ENCODE measurements around the gene MLX. TPM values are rescaled to one million over a fixed set of nuclear protein-coding genes. Genes with fewer than 3 reads are reported as not detected.

MLX gene
- total RNA-seq, 1 donor from 2014 or later = 26.8 TPM

DNA sequence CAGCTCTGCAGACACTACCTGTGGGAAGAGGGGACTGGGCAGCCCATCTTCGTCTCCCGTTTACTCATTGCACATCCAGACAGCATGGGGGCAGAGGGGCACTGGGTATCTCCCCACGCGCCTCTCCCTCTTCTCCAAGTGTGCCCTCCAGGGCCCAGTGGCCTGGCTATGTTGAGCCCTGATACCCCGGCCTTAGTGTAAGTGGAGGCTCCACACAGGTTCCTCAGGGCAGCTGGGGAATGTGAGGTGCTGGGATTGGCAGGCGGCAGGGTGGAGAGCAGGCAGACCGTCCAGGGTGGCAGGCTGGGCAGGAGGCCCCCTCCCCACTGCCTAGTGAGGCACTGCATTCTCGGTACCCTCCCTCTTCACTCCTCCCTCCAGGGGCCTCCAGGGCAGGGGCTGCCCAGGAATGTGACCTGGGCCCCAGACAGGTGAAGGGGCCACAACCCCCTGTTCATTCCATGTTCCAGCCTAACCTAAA lies 44.1 kb upstream of the MLX start:
- no peak overlapping the region for H3K27ac Mint-ChIP-seq
- H3K4me1 Mint-ChIP-seq (ENCODE audit: low read depth) = peaks cover 27% of the 10 kb centered on the region
- TF ChIP-seq, protein P1, sequence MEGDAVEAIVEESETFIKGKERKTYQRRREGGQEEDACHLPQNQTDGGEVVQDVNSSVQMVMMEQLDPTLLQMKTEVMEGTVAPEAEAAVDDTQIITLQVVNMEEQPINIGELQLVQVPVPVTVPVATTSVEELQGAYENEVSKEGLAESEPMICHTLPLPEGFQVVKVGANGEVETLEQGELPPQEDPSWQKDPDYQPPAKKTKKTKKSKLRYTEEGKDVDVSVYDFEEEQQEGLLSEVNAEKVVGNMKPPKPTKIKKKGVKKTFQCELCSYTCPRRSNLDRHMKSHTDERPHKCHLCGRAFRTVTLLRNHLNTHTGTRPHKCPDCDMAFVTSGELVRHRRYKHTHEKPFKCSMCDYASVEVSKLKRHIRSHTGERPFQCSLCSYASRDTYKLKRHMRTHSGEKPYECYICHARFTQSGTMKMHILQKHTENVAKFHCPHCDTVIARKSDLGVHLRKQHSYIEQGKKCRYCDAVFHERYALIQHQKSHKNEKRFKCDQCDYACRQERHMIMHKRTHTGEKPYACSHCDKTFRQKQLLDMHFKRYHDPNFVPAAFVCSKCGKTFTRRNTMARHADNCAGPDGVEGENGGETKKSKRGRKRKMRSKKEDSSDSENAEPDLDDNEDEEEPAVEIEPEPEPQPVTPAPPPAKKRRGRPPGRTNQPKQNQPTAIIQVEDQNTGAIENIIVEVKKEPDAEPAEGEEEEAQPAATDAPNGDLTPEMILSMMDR (IDR thresholded peaks at IDR 0.05; ENCODE audit: unreplicated experiment) = no peak
- no peak overlapping the region for H3K4me3 Mint-ChIP-seq (ENCODE audit: low read depth)
- no peaks in the 10 kb centered on the region for H3K27me3 Mint-ChIP-seq
- peaks cover 20% of the 10 kb centered on the region for H3K36me3 Mint-ChIP-seq (ENCODE audit: insufficient read depth)
- DNase-seq (ENCODE audit: low spot score, unreplicated experiment) = no peak
- H3K9me3 Mint-ChIP-seq (ENCODE audit: low read depth) = no peaks in the 10 kb centered on the region

DNA sequence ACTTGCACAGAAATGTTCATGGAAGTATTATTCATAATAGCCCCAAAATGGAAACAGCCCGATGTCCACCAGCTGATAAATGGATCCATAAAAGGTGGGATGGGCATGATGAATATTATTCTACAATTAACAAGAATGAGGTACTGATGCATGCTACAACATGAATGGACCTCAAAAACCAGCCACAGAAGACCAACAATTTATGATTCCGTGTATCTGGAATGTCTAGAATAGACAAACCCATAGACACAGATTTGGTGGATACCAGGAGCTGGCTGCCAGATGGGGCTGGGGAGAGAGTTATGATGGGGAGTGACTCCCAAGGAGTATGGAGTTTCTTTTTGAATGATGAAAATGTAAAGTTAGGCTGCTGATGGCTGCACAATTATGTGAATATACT lies 41.7 kb upstream of the MLX start:
- TF ChIP-seq, protein P1 (IDR thresholded peaks at IDR 0.05; ENCODE audit: unreplicated experiment) = no peak
- H3K27ac Mint-ChIP-seq = peak overlapping the region; percentile 10
- no peak for DNase-seq (ENCODE audit: low spot score, unreplicated experiment)

DNA sequence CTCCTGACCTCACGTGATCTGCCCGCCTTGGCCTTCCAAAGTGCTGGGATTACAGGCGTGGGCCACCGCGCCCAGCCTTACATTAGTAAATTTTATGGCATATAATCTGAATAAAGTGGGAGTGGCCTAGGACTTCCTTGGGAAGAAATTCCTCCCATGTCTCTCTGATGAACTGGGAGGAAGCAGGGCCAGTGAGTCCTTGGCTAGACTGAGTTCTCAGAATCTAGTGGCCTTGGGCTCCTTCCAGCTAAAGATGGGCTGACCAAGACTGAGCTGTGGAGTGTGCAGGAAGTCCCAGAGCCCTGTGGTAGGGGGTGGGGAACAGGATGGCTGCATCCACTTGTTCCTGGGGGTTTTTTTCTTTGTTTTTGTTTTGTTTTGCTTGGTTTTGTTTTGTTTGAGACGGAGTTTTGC lies 40.9 kb upstream of the MLX start:
- H3K27ac Mint-ChIP-seq = no peak overlapping the region
- no peaks in the 10 kb centered on the region for H3K27me3 Mint-ChIP-seq
- H3K4me3 Mint-ChIP-seq (ENCODE audit: low read depth) = no peak overlapping the region
- H3K36me3 Mint-ChIP-seq (ENCODE audit: insufficient read depth) = peaks cover 20% of the 10 kb centered on the region
- peaks cover 19% of the 10 kb centered on the region for H3K4me1 Mint-ChIP-seq (ENCODE audit: low read depth)
- H3K9me3 Mint-ChIP-seq (ENCODE audit: low read depth) = no peaks in the 10 kb centered on the region
- TF ChIP-seq, protein P1 (IDR thresholded peaks at IDR 0.05; ENCODE audit: unreplicated experiment) = no peak
- no peak for DNase-seq (ENCODE audit: low spot score, unreplicated experiment)

More for the DNA sequence above, 41.7 kb upstream of the MLX start:
- no peaks in the 10 kb centered on the region for H3K9me3 Mint-ChIP-seq (ENCODE audit: low read depth)
- no peak overlapping the region for H3K4me3 Mint-ChIP-seq (ENCODE audit: low read depth)
- H3K36me3 Mint-ChIP-seq (ENCODE audit: insufficient read depth) = peaks cover 20% of the 10 kb centered on the region
- H3K4me1 Mint-ChIP-seq (ENCODE audit: low read depth) = peaks cover 15% of the 10 kb centered on the region
- H3K27me3 Mint-ChIP-seq = no peaks in the 10 kb centered on the region

DNA sequence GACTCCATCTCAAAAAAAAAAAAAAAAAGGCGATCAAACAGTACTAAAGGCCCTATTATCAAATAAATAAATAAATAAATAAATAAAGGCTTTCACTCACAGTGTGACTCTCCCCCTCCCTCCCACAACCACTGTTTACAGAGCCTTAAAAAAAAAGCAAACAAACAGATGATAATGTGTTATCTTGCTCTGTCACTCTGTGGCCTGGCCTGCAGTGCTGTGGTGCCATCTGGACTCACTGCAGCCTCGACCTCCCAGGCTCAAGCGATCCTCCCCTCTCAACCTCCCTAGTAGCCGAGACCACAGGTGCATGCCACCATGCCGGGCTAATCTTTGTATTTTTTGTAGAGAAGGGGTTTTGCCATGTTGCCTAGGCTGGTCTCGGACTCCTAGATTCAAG lies 39.0 kb upstream of the MLX start:
- no peak for DNase-seq (ENCODE audit: low spot score, unreplicated experiment)
- peaks cover 9% of the 10 kb centered on the region for H3K36me3 Mint-ChIP-seq (ENCODE audit: insufficient read depth)
- no peak overlapping the region for H3K4me3 Mint-ChIP-seq (ENCODE audit: low read depth)
- TF ChIP-seq, protein P1 (IDR thresholded peaks at IDR 0.05; ENCODE audit: unreplicated experiment) = no peak
- H3K27ac Mint-ChIP-seq = peak overlapping the region; percentile 41
- peaks cover 20% of the 10 kb centered on the region for H3K4me1 Mint-ChIP-seq (ENCODE audit: low read depth)
- no peaks in the 10 kb centered on the region for H3K27me3 Mint-ChIP-seq
- no peaks in the 10 kb centered on the region for H3K9me3 Mint-ChIP-seq (ENCODE audit: low read depth)

GRCh38 chr17:42529061-42529460 lies 37.8 kb upstream of the MLX start:
- TF ChIP-seq, protein P1 (IDR thresholded peaks at IDR 0.05; ENCODE audit: unreplicated experiment) = no peak
- H3K4me3 Mint-ChIP-seq (ENCODE audit: low read depth) = no peak overlapping the region
- H3K4me1 Mint-ChIP-seq (ENCODE audit: low read depth) = peaks cover 20% of the 10 kb centered on the region
- H3K27ac Mint-ChIP-seq = no peak overlapping the region
- H3K27me3 Mint-ChIP-seq = peaks cover 6% of the 10 kb centered on the region
- no peaks in the 10 kb centered on the region for H3K9me3 Mint-ChIP-seq (ENCODE audit: low read depth)
- H3K36me3 Mint-ChIP-seq (ENCODE audit: insufficient read depth) = peaks cover 3% of the 10 kb centered on the region
- DNase-seq (ENCODE audit: low spot score, unreplicated experiment) = no peak

All from progenitor cell of endocrine pancreas (in vitro differentiated cells).